ENCODE measurements around the gene CACNA1B. TPM values are rescaled to one million over a fixed set of nuclear protein-coding genes. Genes with fewer than 3 reads are reported as not detected.

CACNA1B gene
- total RNA-seq, 1 experiment from 2014 or later: 7.8 TPM

- no peak overlapping the region for H3K14ac ChIP-seq (ENCODE audit: insufficient read depth, low read length)
- H2BK5ac ChIP-seq (ENCODE audit: insufficient read length, low read length): no peak overlapping the region
- H4K5ac ChIP-seq (ENCODE audit: insufficient read length, low read depth, low read length): no peak overlapping the region
- no peak overlapping the region for H3K4ac ChIP-seq (ENCODE audit: low read depth, low read length)
- H3K79me2 ChIP-seq (ENCODE audit: insufficient read depth, low read length): no peaks in the 10 kb centered on the region
- no peaks in the 10 kb centered on the region for H3K23me2 ChIP-seq (ENCODE audit: insufficient read length, low read depth, low read length, poor library complexity, severe bottlenecking)
- Mint-ChIP-seq H3K36me3 (ENCODE audit: insufficient read depth in 1 of 3, low read depth in 3 of 3) (peaks cover 63 to 87% (median 85%) of the 10 kb centered on the region in 3 experiments), H3K27me3 (ENCODE audit: low read depth) (peaks cover 6% of the 10 kb centered on the region), H3K4me3 (no peak overlapping the region), H3K4me1 (no peaks in the 10 kb centered on the region), H3K27ac (no peak overlapping the region), H3K9me3 (peaks cover 61 to 72% of the 10 kb centered on the region in 2 experiments)
- H3T11ph ChIP-seq (ENCODE audit: low read length): no peak overlapping the region
- no peak overlapping the region for H3K4me2 ChIP-seq (ENCODE audit: insufficient read depth, insufficient read length, low read length)
- no peak overlapping the region for H4K8ac ChIP-seq (replicated peaks; ENCODE audit: insufficient read length, low read depth, low read length)
- no peaks in the 10 kb centered on the region for H3K4me1 ChIP-seq (ENCODE audit: insufficient read depth, low read length)
- no peak overlapping the region for H2BK12ac ChIP-seq (ENCODE audit: insufficient read length, low read depth, low read length)
- no peak overlapping the region for H2BK20ac ChIP-seq (ENCODE audit: low read depth, low read length, poor library complexity, severe bottlenecking)
- H3K56ac ChIP-seq (ENCODE audit: insufficient read length, low read depth, low read length): no peak overlapping the region
- H2BK120ac ChIP-seq (ENCODE audit: low read depth, low read length, poor library complexity, severe bottlenecking): no peak overlapping the region
- no peak overlapping the region for H4K91ac ChIP-seq (ENCODE audit: insufficient read length, low read depth, low read length)
- H3K79me1 ChIP-seq (ENCODE audit: insufficient read depth, low read depth, low read length, poor library complexity, severe bottlenecking): no peaks in the 10 kb centered on the region
- no peak overlapping the region for H2AK5ac ChIP-seq (ENCODE audit: insufficient read length, low read length)
- H3K27ac ChIP-seq (ENCODE audit: insufficient read length, low read depth, low read length): no peak overlapping the region
- no CpG with 5 or more reads among the region's 1 CpG for WGBS (ENCODE audit: extremely low coverage, insufficient read length, low lambda C conversion rate)
- H2BK15ac ChIP-seq (ENCODE audit: low read depth, low read length): no peak overlapping the region
- H4K20me1 ChIP-seq (ENCODE audit: control insufficient read depth, insufficient read depth, insufficient read length): no peaks in the 10 kb centered on the region
- peaks cover 20% of the 10 kb centered on the region for H3K9me3 ChIP-seq (ENCODE audit: control insufficient read depth, low read depth, low read length)
- no peak overlapping the region for H3K23ac ChIP-seq (ENCODE audit: insufficient read length, low read depth, low read length)
- no peak overlapping the region for H2AFZ ChIP-seq (ENCODE audit: low read length)
- no peak overlapping the region for H3K9ac ChIP-seq (ENCODE audit: extremely low read depth, insufficient read length, low read length)
- DNase-seq: no peak
- no peaks in the 10 kb centered on the region for H3K27me3 ChIP-seq (ENCODE audit: insufficient read depth, low read length)
- H3K18ac ChIP-seq (ENCODE audit: insufficient read length, low read depth, low read length): no peak overlapping the region
- no peak for TF ChIP-seq CTCF (conservative IDR thresholded peaks at IDR 0.05)
Observed at GRCh38 chr9:137988701-137989100, 111.1 kb downstream of the CACNA1B start.
